ENCODE measurements around the gene DAG1. TPM values are rescaled to one million over a fixed set of nuclear protein-coding genes. Genes with fewer than 3 reads are reported as not detected.

Gene DAG1
- total RNA-seq, 1 donor from 2014 or later, result 118 TPM

DNA sequence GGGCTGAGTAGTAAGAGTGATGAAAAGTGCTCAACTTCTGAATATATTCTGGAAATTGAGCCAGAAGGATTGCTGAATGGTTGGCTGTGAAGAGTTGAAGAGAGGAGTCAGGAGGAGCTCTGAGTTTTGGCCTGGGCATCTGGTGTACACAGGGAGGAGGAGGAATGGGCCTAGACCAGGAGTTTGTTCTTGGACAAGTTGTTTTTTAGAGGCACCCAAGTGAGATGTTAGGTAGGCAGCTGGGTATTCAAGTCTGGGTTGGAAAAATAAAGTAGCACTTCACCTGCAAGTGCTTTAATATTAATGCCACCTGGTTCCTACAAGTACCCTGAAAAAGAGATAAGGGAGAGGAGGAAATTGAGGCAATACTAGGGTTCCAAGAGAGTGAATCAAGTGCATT lies 98.9 kb downstream of the DAG1 start:
- no peak overlapping the region for H3K27ac Mint-ChIP-seq
- H3K4me1 Mint-ChIP-seq, result no peaks in the 10 kb centered on the region
- no peaks in the 10 kb centered on the region for H3K36me3 Mint-ChIP-seq
- H3K4me3 Mint-ChIP-seq, result no peak overlapping the region
- TF ChIP-seq, protein P1, sequence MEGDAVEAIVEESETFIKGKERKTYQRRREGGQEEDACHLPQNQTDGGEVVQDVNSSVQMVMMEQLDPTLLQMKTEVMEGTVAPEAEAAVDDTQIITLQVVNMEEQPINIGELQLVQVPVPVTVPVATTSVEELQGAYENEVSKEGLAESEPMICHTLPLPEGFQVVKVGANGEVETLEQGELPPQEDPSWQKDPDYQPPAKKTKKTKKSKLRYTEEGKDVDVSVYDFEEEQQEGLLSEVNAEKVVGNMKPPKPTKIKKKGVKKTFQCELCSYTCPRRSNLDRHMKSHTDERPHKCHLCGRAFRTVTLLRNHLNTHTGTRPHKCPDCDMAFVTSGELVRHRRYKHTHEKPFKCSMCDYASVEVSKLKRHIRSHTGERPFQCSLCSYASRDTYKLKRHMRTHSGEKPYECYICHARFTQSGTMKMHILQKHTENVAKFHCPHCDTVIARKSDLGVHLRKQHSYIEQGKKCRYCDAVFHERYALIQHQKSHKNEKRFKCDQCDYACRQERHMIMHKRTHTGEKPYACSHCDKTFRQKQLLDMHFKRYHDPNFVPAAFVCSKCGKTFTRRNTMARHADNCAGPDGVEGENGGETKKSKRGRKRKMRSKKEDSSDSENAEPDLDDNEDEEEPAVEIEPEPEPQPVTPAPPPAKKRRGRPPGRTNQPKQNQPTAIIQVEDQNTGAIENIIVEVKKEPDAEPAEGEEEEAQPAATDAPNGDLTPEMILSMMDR (IDR thresholded peaks at IDR 0.05; ENCODE audit: unreplicated experiment), result no peak
- H3K27me3 Mint-ChIP-seq (ENCODE audit: low read depth), result peaks cover 7% of the 10 kb centered on the region
- H3K9me3 Mint-ChIP-seq, result no peaks in the 10 kb centered on the region
- no peak for DNase-seq (ENCODE audit: low spot score in 2 of 2, unreplicated experiment in 2 of 2)

DNA sequence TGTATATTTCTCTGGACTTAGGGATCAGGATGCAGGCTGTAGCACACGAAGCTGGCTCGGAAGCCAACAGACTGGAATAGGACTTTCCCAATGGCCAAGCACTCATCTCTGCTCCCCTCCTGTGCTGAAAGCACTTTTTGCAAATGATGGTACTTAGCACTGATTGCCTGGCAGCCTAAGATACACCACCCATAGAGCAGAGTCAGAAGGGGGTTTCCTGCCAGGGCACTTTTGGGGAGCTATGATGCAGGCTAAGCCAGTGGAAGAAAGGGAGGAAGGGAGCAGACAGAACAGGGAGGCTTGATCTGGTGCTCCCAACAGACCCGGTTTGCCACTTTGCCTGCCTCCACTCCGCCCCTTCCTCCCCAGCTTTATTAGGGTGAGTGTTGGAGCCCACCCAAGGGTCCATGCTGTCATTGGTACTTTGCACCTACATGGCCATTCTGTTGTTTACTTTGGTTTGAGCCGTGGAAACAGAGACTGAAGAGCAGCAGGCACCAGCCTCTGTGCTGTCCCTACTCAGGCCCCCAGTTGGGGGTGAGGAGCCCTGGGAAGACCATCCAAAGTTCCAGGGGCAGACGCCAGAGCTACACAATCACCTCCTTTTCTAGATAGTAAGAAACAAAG lies 100.1 kb downstream of the DAG1 start:
- Mint-ChIP-seq H3K9me3 (no peaks in the 10 kb centered on the region), H3K27ac (no peak overlapping the region), H3K4me3 (no peak overlapping the region), H3K4me1 (no peaks in the 10 kb centered on the region), H3K27me3 (ENCODE audit: low read depth) (peaks cover 5% of the 10 kb centered on the region), H3K36me3 (no peaks in the 10 kb centered on the region)
- no peak for DNase-seq (ENCODE audit: low spot score in 2 of 2, unreplicated experiment in 2 of 2)
- TF ChIP-seq, protein P1 (IDR thresholded peaks at IDR 0.05; ENCODE audit: unreplicated experiment), result no peak

DNA sequence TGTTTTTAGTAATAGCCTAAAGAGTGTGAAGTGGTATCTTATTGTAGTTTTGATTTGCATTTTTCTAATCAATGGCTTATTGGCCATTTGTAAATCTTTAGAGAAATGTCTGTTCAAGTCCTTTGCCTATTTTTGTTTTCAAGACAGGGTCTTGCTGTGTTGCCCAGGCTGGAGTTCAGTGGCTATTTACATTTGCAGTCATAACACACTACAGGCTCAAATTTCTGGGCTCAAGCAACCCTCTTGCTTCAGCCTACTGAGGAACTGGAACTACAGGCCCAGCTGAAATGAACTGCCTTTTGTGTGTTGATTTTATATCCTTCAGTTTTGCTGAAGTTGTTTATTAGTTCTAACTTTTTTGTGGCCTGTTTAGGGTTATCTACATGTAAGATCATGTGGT lies 112.1 kb downstream of the DAG1 start:
- Mint-ChIP-seq H3K27me3 (ENCODE audit: low read depth) (peaks cover 17% of the 10 kb centered on the region), H3K4me3 (no peak overlapping the region), H3K4me1 (no peaks in the 10 kb centered on the region), H3K27ac (no peak overlapping the region), H3K9me3 (peaks cover 4% of the 10 kb centered on the region), H3K36me3 (no peaks in the 10 kb centered on the region)
- no peak for DNase-seq (ENCODE audit: low spot score in 2 of 2, unreplicated experiment in 2 of 2)
- TF ChIP-seq, protein P1 (IDR thresholded peaks at IDR 0.05; ENCODE audit: unreplicated experiment), result no peak

Other genes starting within 250 kb of the DAG1 start
- 13.2 to 14.7 TPM (median 13.4 TPM) in 3 replicates for gene C3orf62, start 193.0 kb upstream of the DAG1 start, total RNA-seq
- 53.1 to 55.3 TPM (median 54.5 TPM) in 3 replicates for gene USP4, start 130.2 kb upstream of the DAG1 start, total RNA-seq
- 97.9 to 108 TPM (median 98.7 TPM) in 3 replicates for gene GPX1, start 111.9 kb upstream of the DAG1 start, total RNA-seq
- gene RHOA, start 58.3 kb upstream of the DAG1 start, total RNA-seq, result 248 to 261 TPM (median 250 TPM) in 3 replicates
- gene TCTA, start 57.8 kb upstream of the DAG1 start, total RNA-seq, result 13.7 to 15.8 TPM (median 13.9 TPM) in 3 replicates
- gene AMT, start 47.8 kb upstream of the DAG1 start, total RNA-seq, result 30.3 to 33.4 TPM (median 33.0 TPM) in 3 replicates
- gene NICN1, start 40.9 kb upstream of the DAG1 start, total RNA-seq, result 29.3 to 34.4 TPM (median 31.9 TPM) in 3 replicates
- 0.67 to 0.75 TPM (median 0.69 TPM) in 3 replicates for gene BSN, start 84.2 kb downstream of the DAG1 start, total RNA-seq
- gene APEH, start 204.1 kb downstream of the DAG1 start, total RNA-seq, result 111 to 118 TPM (median 115 TPM) in 3 replicates
- gene MST1, start 219.2 kb downstream of the DAG1 start, total RNA-seq, result 101 to 109 TPM (median 103 TPM) in 3 replicates
- gene RNF123, start 219.3 kb downstream of the DAG1 start, total RNA-seq, result 57.3 to 59.2 TPM (median 57.5 TPM) in 3 replicates
- 0.78 to 0.95 TPM in 2 of 3 replicates, not detected in the other for gene AMIGO3, start 249.4 kb downstream of the DAG1 start, total RNA-seq